Ovary (tissue), 3 donors: ENCODE measurements around the gene ANK3.

Source experiments
- EP300 ChIP-seq: sonication (generic); formaldehyde crosslinking; IDR thresholded peaks from one replicate; pipeline ENCODE4 v1.6.1; 2017; ENCODE audit warnings: antibody characterized with exemption
- POLR2A ChIP-seq: fragments of 450-650 bp; IDR thresholded peaks from one replicate; pipeline ENCODE4 v1.6.1; 2017; ENCODE audit warnings: antibody characterized with exemption, mild to moderate bottlenecking, moderate library complexity
- TF ChIP-seq, protein P1 (sequence below), 3 donors: fragments of 450-650 bp in 2 of 3; fragments of 200-600 bp in 1 of 3; IDR thresholded peaks; one replicate each; pipeline versions ENCODE4 v1.5.1 to v1.8.0; 2016 to 2022; ENCODE audit warnings: antibody characterized with exemption in 3 of 3, mild to moderate bottlenecking in 1 of 3
- donor health status: DM: no; HTN: no; CAD: no.

DNA sequence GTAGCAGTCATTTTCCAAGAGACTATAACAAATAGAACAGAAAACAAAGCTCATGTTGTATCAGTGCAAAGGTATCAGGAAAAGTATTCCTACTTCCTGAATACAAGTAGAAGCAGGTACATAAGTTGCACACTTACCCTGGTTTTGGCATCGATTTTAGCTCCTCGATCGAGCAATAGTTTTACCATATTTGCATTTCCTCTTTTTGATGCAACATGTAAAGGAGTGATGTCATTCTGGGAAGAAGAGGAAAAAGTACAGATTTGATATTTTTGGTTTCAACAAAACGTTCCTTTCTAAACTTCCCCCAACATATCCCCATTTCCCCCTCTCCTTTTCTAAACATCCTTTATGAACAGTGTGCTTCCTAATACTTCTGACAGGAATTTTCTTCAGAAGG, 155.1 kb downstream of the ANK3 start:
- no peak for TF ChIP-seq POLR2A
- TF ChIP-seq, protein P1, sequence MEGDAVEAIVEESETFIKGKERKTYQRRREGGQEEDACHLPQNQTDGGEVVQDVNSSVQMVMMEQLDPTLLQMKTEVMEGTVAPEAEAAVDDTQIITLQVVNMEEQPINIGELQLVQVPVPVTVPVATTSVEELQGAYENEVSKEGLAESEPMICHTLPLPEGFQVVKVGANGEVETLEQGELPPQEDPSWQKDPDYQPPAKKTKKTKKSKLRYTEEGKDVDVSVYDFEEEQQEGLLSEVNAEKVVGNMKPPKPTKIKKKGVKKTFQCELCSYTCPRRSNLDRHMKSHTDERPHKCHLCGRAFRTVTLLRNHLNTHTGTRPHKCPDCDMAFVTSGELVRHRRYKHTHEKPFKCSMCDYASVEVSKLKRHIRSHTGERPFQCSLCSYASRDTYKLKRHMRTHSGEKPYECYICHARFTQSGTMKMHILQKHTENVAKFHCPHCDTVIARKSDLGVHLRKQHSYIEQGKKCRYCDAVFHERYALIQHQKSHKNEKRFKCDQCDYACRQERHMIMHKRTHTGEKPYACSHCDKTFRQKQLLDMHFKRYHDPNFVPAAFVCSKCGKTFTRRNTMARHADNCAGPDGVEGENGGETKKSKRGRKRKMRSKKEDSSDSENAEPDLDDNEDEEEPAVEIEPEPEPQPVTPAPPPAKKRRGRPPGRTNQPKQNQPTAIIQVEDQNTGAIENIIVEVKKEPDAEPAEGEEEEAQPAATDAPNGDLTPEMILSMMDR (IDR thresholded peaks at IDR 0.05), result no peak
- no peak for TF ChIP-seq EP300
